MM.1S (cell line): ENCODE measurements around the gene PTPRK.
A peak's percentile ranks its signal among the peaks of the same experiment; 100 is the strongest.

ENCODE experiments used
- DNase-seq: peaks from one replicate; pipeline ENCODE4 v3.0.0-alpha.2; 2015
- H2AFZ ChIP-seq: fragments of 300-600 bp; sonication (generic); 2 replicates; pipeline ENCODE4 v1.6.0; 2016; ENCODE audit warnings: antibody characterized with exemption, low read length
- H3F3A ChIP-seq: fragments of 300-600 bp; sonication (generic); 2 replicates; pipeline ENCODE4 v1.6.1; 2016; ENCODE audit warnings: mild to moderate bottlenecking, antibody characterized with exemption, low read length, moderate library complexity, mixed read lengths; ENCODE audit not compliant: insufficient read depth
- H3K27ac ChIP-seq: fragments of 300-600 bp; sonication (generic); 2 replicates; pipeline ENCODE4 v1.5.1; 2016; ENCODE audit warnings: mild to moderate bottlenecking, low read length
- H3K27me3 ChIP-seq: fragments of 300-600 bp; sonication (generic); replicated peaks from 2 replicates; pipeline ENCODE4 v1.6.0; 2016; ENCODE audit warnings: low read length; ENCODE audit not compliant: insufficient read depth
- H3K36me3 ChIP-seq: fragments of 300-600 bp; sonication (generic); replicated peaks from 2 replicates; pipeline ENCODE4 v1.6.1; 2016; ENCODE audit warnings: mild to moderate bottlenecking, low read length, mixed read lengths; ENCODE audit not compliant: insufficient read depth
- H3K4me1 ChIP-seq: fragments of 300-600 bp; sonication (generic); 2 replicates; pipeline ENCODE4 v1.6.1; 2016; ENCODE audit warnings: low read length, mixed read lengths
- H3K4me2 ChIP-seq: fragments of 300-600 bp; sonication (generic); 2 replicates; pipeline ENCODE4 v1.6.0; 2016; ENCODE audit warnings: low read depth, low read length
- H3K4me3 ChIP-seq: fragments of 300-600 bp; sonication (generic); 2 replicates; pipeline ENCODE4 v1.5.1; 2016; ENCODE audit warnings: low read length, mixed read lengths
- H3K79me2 ChIP-seq: fragments of 300-600 bp; sonication (generic); 2 replicates; pipeline ENCODE4 v1.6.1; 2016; ENCODE audit warnings: mixed run types, low read length, mixed read lengths
- H3K9ac ChIP-seq: fragments of 300-600 bp; sonication (generic); 2 replicates; pipeline ENCODE4 v1.6.1; 2016; ENCODE audit warnings: low read length, mixed read lengths
- H3K9me2 ChIP-seq: fragments of 300-600 bp; sonication (generic); replicated peaks from 2 replicates; pipeline ENCODE4 v1.6.1; 2016; ENCODE audit warnings: mild to moderate bottlenecking, low read length, mixed read lengths; ENCODE audit not compliant: insufficient read depth
- H3K9me3 ChIP-seq: fragments of 300-600 bp; sonication (generic); replicated peaks from 2 replicates; pipeline ENCODE4 v1.6.1; 2016; ENCODE audit warnings: mild to moderate bottlenecking, low read length, mixed read lengths; ENCODE audit not compliant: insufficient read depth
- H4K20me1 ChIP-seq: fragments of 300-600 bp; sonication (generic); 2 replicates; pipeline ENCODE4 v1.6.1; 2016; ENCODE audit warnings: mild to moderate bottlenecking, low read length, moderate library complexity, mixed read lengths; ENCODE audit not compliant: insufficient read depth
- EZH2 ChIP-seq: fragments of 300-600 bp; sonication (generic); optimal IDR thresholded peaks from 2 replicates; pipeline ENCODE3; 2017; ENCODE audit warnings: low read depth, mild to moderate bottlenecking, antibody characterized with exemption, low read length, mixed read lengths
- EZH2phosphoT487 ChIP-seq: fragments of 300-600 bp; sonication (generic); IDR thresholded peaks from 2 replicates; pipeline ENCODE4 v1.6.1; 2018; ENCODE audit warnings: antibody characterized with exemption, low read length
- TF ChIP-seq, protein P1 (sequence below): fragments of 300-600 bp; sonication (generic); IDR thresholded peaks from 2 replicates; pipeline ENCODE4 v1.5.1; 2016; ENCODE audit warnings: antibody characterized with exemption, low read length, mixed read lengths

The PTPRK gene

GRCh38 chr6:127921982-127922381 lies 598.4 kb downstream of the PTPRK start:
- H3K9me3 ChIP-seq, result no peaks in the 10 kb centered on the region
- no peak overlapping the region for H3K4me2 ChIP-seq
- H3K4me1 ChIP-seq, result peaks cover 11% of the 10 kb centered on the region; the same call in 1 of the 2 replicates
- no peaks in the 10 kb centered on the region for H3F3A ChIP-seq
- H2AFZ ChIP-seq, result no peak overlapping the region
- H3K9me2 ChIP-seq, result no peaks in the 10 kb centered on the region
- TF ChIP-seq, protein P1, sequence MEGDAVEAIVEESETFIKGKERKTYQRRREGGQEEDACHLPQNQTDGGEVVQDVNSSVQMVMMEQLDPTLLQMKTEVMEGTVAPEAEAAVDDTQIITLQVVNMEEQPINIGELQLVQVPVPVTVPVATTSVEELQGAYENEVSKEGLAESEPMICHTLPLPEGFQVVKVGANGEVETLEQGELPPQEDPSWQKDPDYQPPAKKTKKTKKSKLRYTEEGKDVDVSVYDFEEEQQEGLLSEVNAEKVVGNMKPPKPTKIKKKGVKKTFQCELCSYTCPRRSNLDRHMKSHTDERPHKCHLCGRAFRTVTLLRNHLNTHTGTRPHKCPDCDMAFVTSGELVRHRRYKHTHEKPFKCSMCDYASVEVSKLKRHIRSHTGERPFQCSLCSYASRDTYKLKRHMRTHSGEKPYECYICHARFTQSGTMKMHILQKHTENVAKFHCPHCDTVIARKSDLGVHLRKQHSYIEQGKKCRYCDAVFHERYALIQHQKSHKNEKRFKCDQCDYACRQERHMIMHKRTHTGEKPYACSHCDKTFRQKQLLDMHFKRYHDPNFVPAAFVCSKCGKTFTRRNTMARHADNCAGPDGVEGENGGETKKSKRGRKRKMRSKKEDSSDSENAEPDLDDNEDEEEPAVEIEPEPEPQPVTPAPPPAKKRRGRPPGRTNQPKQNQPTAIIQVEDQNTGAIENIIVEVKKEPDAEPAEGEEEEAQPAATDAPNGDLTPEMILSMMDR, result no peak
- TF ChIP-seq EZH2, result no peak
- no peak for TF ChIP-seq EZH2phosphoT487
- H3K79me2 ChIP-seq, result no peaks in the 10 kb centered on the region
- H4K20me1 ChIP-seq, result no peaks in the 10 kb centered on the region
- no peaks in the 10 kb centered on the region for H3K36me3 ChIP-seq
- no peak for DNase-seq
- H3K9ac ChIP-seq, result no peak overlapping the region
- H3K4me3 ChIP-seq, result no peak overlapping the region
- H3K27ac ChIP-seq, result no peak overlapping the region
- H3K27me3 ChIP-seq, result no peaks in the 10 kb centered on the region

GRCh38 chr6:127920804-127921203 lies 599.6 kb downstream of the PTPRK start:
- no peaks in the 10 kb centered on the region for H3K9me3 ChIP-seq
- H3K4me2 ChIP-seq, result peak overlapping the region; percentile 5; the same call in 1 of the 2 replicates
- no peak overlapping the region for H3K4me3 ChIP-seq
- H3K27ac ChIP-seq, result no peak overlapping the region
- H3K36me3 ChIP-seq, result no peaks in the 10 kb centered on the region
- no peaks in the 10 kb centered on the region for H3F3A ChIP-seq
- TF ChIP-seq EZH2 (no peak), EZH2phosphoT487 (no peak)
- TF ChIP-seq, protein P1, result no peak
- no peak overlapping the region for H3K9ac ChIP-seq
- H3K9me2 ChIP-seq, result no peaks in the 10 kb centered on the region
- no peaks in the 10 kb centered on the region for H4K20me1 ChIP-seq
- no peaks in the 10 kb centered on the region for H3K27me3 ChIP-seq
- no peak overlapping the region for H2AFZ ChIP-seq
- no peak for DNase-seq
- peaks cover 11% of the 10 kb centered on the region; the same call in 1 of the 2 replicates for H3K4me1 ChIP-seq
- no peaks in the 10 kb centered on the region for H3K79me2 ChIP-seq
